Measurements from ENCODE around the gene FYB2.

GRCh38 chr1:56831871-56832693 lies 12.9 kb upstream of the FYB2 start:
- peak; percentile 65 to 96 (median 91) for TF ChIP-seq CTCF (IDR thresholded peaks at IDR 0.05 in 2 of 3, conservative IDR thresholded peaks at IDR 0.05 in 1 of 3; ENCODE audit: borderline replicate concordance in 1 of 3, insufficient read depth in 1 of 3, low read depth in 2 of 3, low read length in 2 of 3)
- no peak for TF ChIP-seq EZH2 (IDR thresholded peaks at IDR 0.05)
- TF ChIP-seq SP1 (IDR thresholded peaks at IDR 0.05; ENCODE audit: low read depth), result no peak
